HG02798 (cell line): ENCODE results near the gene PSMB7.

ENCODE experiments used
- ATAC-seq: cut with Tn5 transposase; IDR thresholded peaks from one replicate; pipeline ENCODE4 v1.9.1; 2021; ENCODE audit warnings: mild to moderate bottlenecking; ENCODE audit not compliant: unreplicated experiment, poor library complexity

The PSMB7 gene

GRCh38 chr9:124386201-124386600 is 29.0 kb downstream of the PSMB7 start:
- no peak for ATAC-seq

GRCh38 chr9:124385623-124386022 is 29.6 kb downstream of the PSMB7 start:
- ATAC-seq = no peak

- ATAC-seq = no peak
Observed at GRCh38 chr9:124384846-124385245, 30.4 kb downstream of the PSMB7 start.

GRCh38 chr9:124384210-124384609 is 31.0 kb downstream of the PSMB7 start:
- no peak for ATAC-seq

- ATAC-seq = no peak
Observed at GRCh38 chr9:124381170-124381945, 33.9 kb downstream of the PSMB7 start.

- no peak for ATAC-seq
Observed at GRCh38 chr9:124377551-124378406, 37.5 kb downstream of the PSMB7 start.

- no peak for ATAC-seq
Observed at GRCh38 chr9:124376329-124376728, 38.9 kb downstream of the PSMB7 start.

GRCh38 chr9:124375726-124376125 is 39.5 kb downstream of the PSMB7 start:
- no peak for ATAC-seq

GRCh38 chr9:124373851-124374250 is 41.4 kb downstream of the PSMB7 start:
- no peak for ATAC-seq

- ATAC-seq = no peak
Observed at GRCh38 chr9:124373386-124373785, 41.9 kb downstream of the PSMB7 start.

GRCh38 chr9:124372038-124372437 is 43.2 kb downstream of the PSMB7 start:
- ATAC-seq = no peak

GRCh38 chr9:124370896-124371582 is 44.2 kb downstream of the PSMB7 start:
- ATAC-seq = no peak

- ATAC-seq = no peak
Observed at GRCh38 chr9:124369231-124369797, 45.9 kb downstream of the PSMB7 start.

GRCh38 chr9:124368692-124369091 is 46.5 kb downstream of the PSMB7 start:
- no peak for ATAC-seq

GRCh38 chr9:124366476-124367220 is 48.6 kb downstream of the PSMB7 start:
- no peak for ATAC-seq

- ATAC-seq = no peak
Observed at GRCh38 chr9:124365036-124365435, 50.2 kb downstream of the PSMB7 start.

- ATAC-seq = no peak
Observed at GRCh38 chr9:124364141-124364540, 51.1 kb downstream of the PSMB7 start.

- ATAC-seq = no peak
Observed at GRCh38 chr9:124363326-124364096, 51.7 kb downstream of the PSMB7 start.

- ATAC-seq = no peak
Observed at GRCh38 chr9:124361128-124361527, 54.1 kb downstream of the PSMB7 start.
